IPS-20b (cell line): ENCODE measurements around the gene DHX29.

ENCODE experiments used
- H3K27ac ChIP-seq: one replicate; pipeline ENCODE4 v1.5.1; 2013; ENCODE audit warnings: low read length
- H3K27me3 ChIP-seq: 2 replicates; pipeline ENCODE4 v1.6.1; 2013; ENCODE audit warnings: mild to moderate bottlenecking, low read length, inconsistent platforms; ENCODE audit not compliant: insufficient read depth
- H3K36me3 ChIP-seq: 2 replicates; pipeline ENCODE4 v1.6.1; 2013; ENCODE audit warnings: low read depth, mild to moderate bottlenecking, inconsistent platforms, low read length, moderate library complexity; ENCODE audit not compliant: insufficient read depth
- H3K4me1 ChIP-seq: 2 replicates; pipeline ENCODE4 v1.6.1; 2013; ENCODE audit warnings: mild to moderate bottlenecking, control low read depth, inconsistent platforms, low read length, moderate library complexity; ENCODE audit not compliant: insufficient read depth
- H3K4me3 ChIP-seq: 2 replicates; pipeline ENCODE4 v1.5.1; 2013; ENCODE audit warnings: mild to moderate bottlenecking, low read length, inconsistent platforms
- H3K9ac ChIP-seq: 2 replicates; pipeline ENCODE4 v1.6.1; 2013; ENCODE audit warnings: low read depth, mild to moderate bottlenecking, inconsistent platforms, low read length, moderate library complexity
- H3K9me3 ChIP-seq: 2 replicates; pipeline ENCODE4 v1.6.1; 2013; ENCODE audit warnings: mild to moderate bottlenecking, low read depth, low read length, inconsistent platforms; ENCODE audit not compliant: insufficient read depth

DHX29 gene

GRCh38 chr5:55307383-55308253 is at the start of gene DHX29, which contains the start of gene MTREX:
TSS of gene DHX29 (minus strand) at chr5:55307694. CDS start at chr5:55307573, 121 bp downstream.
TSS of gene MTREX (plus strand) at chr5:55307989. CDS start at chr5:55308014, 25 bp downstream.
- Histone ChIP-seq H3K27me3 (no peaks in the 10 kb centered on the region), H3K9me3 (no peaks in the 10 kb centered on the region), H3K4me3 (peak within 1 kb of the TSS; percentile 97), H3K27ac (peak within 1 kb of the TSS; percentile 98), H3K36me3 (peaks cover 17% of the 10 kb centered on the region; the same call in 1 of the 2 replicates), H3K9ac (peak within 1 kb of the TSS; percentile 99), H3K4me1 (peaks cover 13% of the 10 kb centered on the region)

GRCh38 chr5:55356896-55357295 is 49.4 kb upstream of the DHX29 start:
- H3K4me1 ChIP-seq, result no peaks in the 10 kb centered on the region
- no peaks in the 10 kb centered on the region for H3K27me3 ChIP-seq
- no peak overlapping the region for H3K27ac ChIP-seq
- H3K9me3 ChIP-seq, result no peaks in the 10 kb centered on the region
- H3K4me3 ChIP-seq, result no peak overlapping the region
- H3K9ac ChIP-seq, result no peak overlapping the region
- peaks cover 90% of the 10 kb centered on the region for H3K36me3 ChIP-seq

GRCh38 chr5:55350754-55351153 is 43.3 kb upstream of the DHX29 start:
- Histone ChIP-seq H3K27me3 (no peaks in the 10 kb centered on the region), H3K9me3 (0 out of 2 replicates have a peak, but pooled peaks cover 2% of the 10 kb centered on the region), H3K4me3 (no peak overlapping the region), H3K9ac (no peak overlapping the region), H3K27ac (no peak overlapping the region), H3K4me1 (no peaks in the 10 kb centered on the region), H3K36me3 (peaks cover 98% of the 10 kb centered on the region)

- Histone ChIP-seq H3K9ac (no peak overlapping the region), H3K4me1 (no peaks in the 10 kb centered on the region), H3K4me3 (no peak overlapping the region), H3K9me3 (0 out of 2 replicates have a peak, but pooled peaks cover 4% of the 10 kb centered on the region), H3K36me3 (peaks cover 93% of the 10 kb centered on the region), H3K27ac (no peak overlapping the region), H3K27me3 (no peaks in the 10 kb centered on the region)
These were observed 40.3 kb upstream of the DHX29 start for GRCh38 chr5:55347786-55348185.

- H3K27ac ChIP-seq, result no peak overlapping the region
- no peaks in the 10 kb centered on the region for H3K4me1 ChIP-seq
- H3K9ac ChIP-seq, result no peak overlapping the region
- H3K4me3 ChIP-seq, result no peak overlapping the region
- peaks cover 91% of the 10 kb centered on the region for H3K36me3 ChIP-seq
- 0 out of 2 replicates have a peak, but pooled peaks cover 4% of the 10 kb centered on the region for H3K9me3 ChIP-seq
- H3K27me3 ChIP-seq, result no peaks in the 10 kb centered on the region
These were observed 37.8 kb upstream of the DHX29 start for GRCh38 chr5:55345327-55345726.

- Histone ChIP-seq H3K4me1 (no peaks in the 10 kb centered on the region), H3K9ac (no peak overlapping the region), H3K36me3 (peaks cover 88% of the 10 kb centered on the region), H3K4me3 (no peak overlapping the region), H3K9me3 (0 out of 2 replicates have a peak, but pooled peaks cover 4% of the 10 kb centered on the region), H3K27me3 (no peaks in the 10 kb centered on the region), H3K27ac (no peak overlapping the region)
These were observed 37.0 kb upstream of the DHX29 start for GRCh38 chr5:55344392-55344992.

DNA sequence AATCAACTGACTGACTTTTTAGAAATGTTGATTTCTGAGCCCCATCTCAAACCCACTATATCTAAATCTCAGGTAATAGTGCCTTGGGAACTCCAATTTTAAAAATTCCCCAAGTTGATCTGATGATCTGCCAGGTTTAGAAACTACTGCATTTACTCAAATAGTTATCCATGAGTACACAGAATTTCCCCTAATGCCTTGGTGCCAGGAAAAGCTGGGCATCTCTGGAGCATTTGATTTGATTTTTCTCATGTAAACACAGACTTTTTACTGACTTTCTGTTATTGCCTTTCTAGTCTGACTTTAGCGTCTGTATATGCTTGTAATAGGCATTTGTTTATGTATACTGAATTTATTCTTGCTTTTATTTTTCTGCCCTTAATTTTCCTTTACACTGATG is 36.1 kb upstream of the DHX29 start:
- H3K4me3 ChIP-seq, result no peak overlapping the region
- H3K27me3 ChIP-seq, result no peaks in the 10 kb centered on the region
- H3K9ac ChIP-seq, result no peak overlapping the region
- H3K9me3 ChIP-seq, result 0 out of 2 replicates have a peak, but pooled peaks cover 4% of the 10 kb centered on the region
- H3K36me3 ChIP-seq, result peaks cover 87% of the 10 kb centered on the region
- H3K4me1 ChIP-seq, result no peaks in the 10 kb centered on the region
- H3K27ac ChIP-seq, result no peak overlapping the region

DNA sequence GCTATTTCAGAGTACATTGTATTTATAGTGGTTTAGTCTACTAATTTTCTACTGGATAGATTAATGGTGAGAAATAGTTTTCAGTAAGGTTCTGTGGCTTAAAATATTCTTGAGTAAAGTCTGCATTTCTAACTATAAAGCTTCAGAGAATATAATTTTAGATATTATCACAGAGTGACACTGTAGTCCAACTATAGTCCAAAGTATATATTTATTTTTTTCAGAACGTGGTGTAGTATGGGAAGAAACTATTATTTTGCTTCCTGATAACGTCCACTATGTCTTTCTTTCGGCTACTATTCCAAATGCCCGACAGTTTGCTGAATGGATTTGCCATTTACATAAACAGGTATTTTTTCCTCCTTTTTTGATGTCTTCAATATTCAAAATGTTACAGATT is 35.6 kb upstream of the DHX29 start:
- H3K36me3 ChIP-seq, result peaks cover 82% of the 10 kb centered on the region
- H3K4me1 ChIP-seq, result no peaks in the 10 kb centered on the region
- no peaks in the 10 kb centered on the region for H3K27me3 ChIP-seq
- H3K4me3 ChIP-seq, result no peak overlapping the region
- H3K9me3 ChIP-seq, result 0 out of 2 replicates have a peak, but pooled peaks cover 4% of the 10 kb centered on the region
- no peak overlapping the region for H3K9ac ChIP-seq
- no peak overlapping the region for H3K27ac ChIP-seq

- no peak overlapping the region for H3K4me3 ChIP-seq
- no peaks in the 10 kb centered on the region for H3K4me1 ChIP-seq
- H3K36me3 ChIP-seq, result peaks cover 59% of the 10 kb centered on the region
- H3K9me3 ChIP-seq, result no peaks in the 10 kb centered on the region
- no peaks in the 10 kb centered on the region for H3K27me3 ChIP-seq
- H3K27ac ChIP-seq, result no peak overlapping the region
- H3K9ac ChIP-seq, result no peak overlapping the region
These were observed 31.3 kb upstream of the DHX29 start for GRCh38 chr5:55338810-55339243.

DNA sequence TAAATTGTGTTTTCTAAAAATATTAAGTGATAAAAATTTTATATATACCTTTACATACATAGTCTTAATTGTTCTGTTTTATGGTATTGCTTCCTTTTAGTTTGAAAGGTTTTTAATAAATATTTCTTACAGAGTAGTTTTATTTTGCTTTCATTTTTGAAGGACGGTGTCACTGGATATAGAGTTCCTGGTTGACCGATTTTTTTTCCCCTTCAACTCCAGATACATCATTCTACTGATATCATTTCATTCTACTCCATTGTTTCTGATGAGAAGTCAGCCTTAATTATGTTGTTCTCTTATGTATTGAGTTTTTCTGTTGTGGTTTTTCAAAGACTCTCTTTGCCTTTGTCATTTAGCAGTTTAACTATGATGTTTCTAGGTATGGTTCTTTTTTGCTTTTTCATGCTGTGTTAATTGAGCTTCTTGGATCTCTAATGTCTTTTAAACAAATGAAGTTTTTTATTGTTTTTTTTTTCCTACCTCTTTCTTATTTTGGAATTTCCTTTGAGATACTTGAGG is 30.7 kb upstream of the DHX29 start:
- H3K27me3 ChIP-seq, result no peaks in the 10 kb centered on the region
- H3K27ac ChIP-seq, result no peak overlapping the region
- H3K4me1 ChIP-seq, result no peaks in the 10 kb centered on the region
- peaks cover 59% of the 10 kb centered on the region for H3K36me3 ChIP-seq
- H3K9ac ChIP-seq, result no peak overlapping the region
- no peaks in the 10 kb centered on the region for H3K9me3 ChIP-seq
- no peak overlapping the region for H3K4me3 ChIP-seq

DNA sequence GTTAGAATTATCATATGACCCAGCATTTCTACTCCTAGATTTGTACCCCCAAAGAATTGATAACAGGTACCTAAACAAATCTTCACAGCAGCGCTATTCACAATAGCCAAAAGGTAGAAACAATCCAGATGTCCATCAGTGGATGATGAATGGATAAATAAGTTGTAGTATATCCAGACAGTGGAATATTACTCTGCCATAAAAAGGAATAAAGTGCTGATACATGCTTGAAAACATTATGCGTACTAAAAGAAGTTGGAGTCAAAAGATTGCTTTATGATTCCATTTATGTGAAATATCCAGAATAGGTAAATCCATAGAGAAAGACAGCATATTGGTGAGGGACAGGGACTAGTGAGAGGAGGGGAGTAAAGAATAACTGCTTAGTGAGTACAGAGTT is 26.3 kb upstream of the DHX29 start:
- H3K4me1 ChIP-seq, result no peaks in the 10 kb centered on the region
- H3K27me3 ChIP-seq, result no peaks in the 10 kb centered on the region
- peaks cover 67% of the 10 kb centered on the region for H3K36me3 ChIP-seq
- H3K27ac ChIP-seq, result no peak overlapping the region
- no peak overlapping the region for H3K9ac ChIP-seq
- H3K9me3 ChIP-seq, result no peaks in the 10 kb centered on the region
- H3K4me3 ChIP-seq, result no peak overlapping the region
